ENCODE measurements around the gene TTLL10.

- TF ChIP-seq CTCF (IDR thresholded peaks at IDR 0.05) (no peak), POLR2AphosphoS5 (IDR thresholded peaks at IDR 0.05; ENCODE audit: low read depth, low read length) (no peak), JUND (IDR thresholded peaks at IDR 0.05) (no peak), SIN3A (IDR thresholded peaks at IDR 0.05; ENCODE audit: borderline replicate concordance, low read depth, low read length) (no peak), NRF1 (IDR thresholded peaks at IDR 0.05; ENCODE audit: low read depth, low read length) (no peak), RAD21 (IDR thresholded peaks at IDR 0.05; ENCODE audit: low read length) (no peak), REST (IDR thresholded peaks at IDR 0.05; ENCODE audit: low read depth, low read length) (no peak)
These were observed 53.1 kb downstream of the TTLL10 start for GRCh38 chr1:1226566-1227362.

Data from SK-N-SH (cell line).